ENCODE data around the gene PLP1.

Gene PLP1, protein sequence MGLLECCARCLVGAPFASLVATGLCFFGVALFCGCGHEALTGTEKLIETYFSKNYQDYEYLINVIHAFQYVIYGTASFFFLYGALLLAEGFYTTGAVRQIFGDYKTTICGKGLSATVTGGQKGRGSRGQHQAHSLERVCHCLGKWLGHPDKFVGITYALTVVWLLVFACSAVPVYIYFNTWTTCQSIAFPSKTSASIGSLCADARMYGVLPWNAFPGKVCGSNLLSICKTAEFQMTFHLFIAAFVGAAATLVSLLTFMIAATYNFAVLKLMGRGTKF

GRCh38 chrX:103776546-103776945 is at the start of gene PLP1:
TSS of gene PLP1 (plus strand) at chrX:103776840. CDS start at chrX:103776996, 156 bp downstream.
- H3K4me3 ChIP-seq (ENCODE audit: low read depth, low read length), result no peak within 1 kb of the TSS

DNA sequence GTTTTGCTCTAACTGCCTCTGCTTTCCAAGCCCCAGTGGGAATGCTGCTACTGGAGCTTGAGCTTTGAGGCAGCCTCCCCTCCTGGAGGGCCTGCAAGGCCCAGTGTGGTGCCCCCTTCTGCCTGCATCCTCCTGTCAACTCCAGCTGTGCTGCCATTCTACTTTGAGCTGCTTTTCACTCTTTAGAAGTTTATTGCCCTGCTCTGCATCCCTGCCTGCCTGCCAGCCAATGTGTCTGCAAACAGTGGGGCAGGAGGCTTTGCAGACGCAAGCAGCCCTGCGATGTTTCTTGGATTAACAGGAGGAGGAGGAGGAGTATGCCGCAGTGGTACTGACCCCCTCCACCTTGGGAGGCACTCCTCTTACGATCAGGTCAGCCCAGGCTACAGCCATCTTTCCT is 49.5 kb upstream of the PLP1 start:
- TF ChIP-seq CTCF (IDR thresholded peaks at IDR 0.05; ENCODE audit: borderline replicate concordance, insufficient read depth, low read depth, low read length), result no peak
- no peak overlapping the region for H3K4me3 ChIP-seq (ENCODE audit: low read depth, low read length)

More at GRCh38 chrX:103776546-103776945, at the start of gene PLP1:
- TF ChIP-seq CTCF (IDR thresholded peaks at IDR 0.05; ENCODE audit: borderline replicate concordance, insufficient read depth, low read depth, low read length), result no peak

DNA sequence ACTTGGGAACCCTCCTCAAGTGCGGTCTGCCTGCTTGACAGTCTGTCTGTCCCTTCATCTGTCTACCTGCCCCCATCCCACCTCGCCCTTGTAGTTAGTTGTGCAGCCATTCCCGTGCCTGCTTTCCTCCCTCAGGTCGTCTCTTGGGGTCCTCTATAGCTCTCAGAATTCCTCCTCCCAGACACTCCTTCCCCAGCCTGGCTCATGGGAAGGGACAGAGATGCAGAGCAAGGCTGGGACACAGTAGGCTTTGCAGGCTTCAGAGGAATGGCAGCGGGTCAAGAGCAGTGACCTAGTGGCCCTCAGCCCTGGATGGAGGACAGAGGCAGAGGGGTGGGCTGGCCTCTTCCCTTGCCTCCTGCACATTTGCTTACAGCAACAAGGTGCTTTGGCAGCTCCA is 47.6 kb upstream of the PLP1 start:
- no peak overlapping the region for H3K4me3 ChIP-seq (ENCODE audit: low read depth, low read length)
- TF ChIP-seq CTCF (IDR thresholded peaks at IDR 0.05; ENCODE audit: borderline replicate concordance, insufficient read depth, low read depth, low read length), result no peak

DNA sequence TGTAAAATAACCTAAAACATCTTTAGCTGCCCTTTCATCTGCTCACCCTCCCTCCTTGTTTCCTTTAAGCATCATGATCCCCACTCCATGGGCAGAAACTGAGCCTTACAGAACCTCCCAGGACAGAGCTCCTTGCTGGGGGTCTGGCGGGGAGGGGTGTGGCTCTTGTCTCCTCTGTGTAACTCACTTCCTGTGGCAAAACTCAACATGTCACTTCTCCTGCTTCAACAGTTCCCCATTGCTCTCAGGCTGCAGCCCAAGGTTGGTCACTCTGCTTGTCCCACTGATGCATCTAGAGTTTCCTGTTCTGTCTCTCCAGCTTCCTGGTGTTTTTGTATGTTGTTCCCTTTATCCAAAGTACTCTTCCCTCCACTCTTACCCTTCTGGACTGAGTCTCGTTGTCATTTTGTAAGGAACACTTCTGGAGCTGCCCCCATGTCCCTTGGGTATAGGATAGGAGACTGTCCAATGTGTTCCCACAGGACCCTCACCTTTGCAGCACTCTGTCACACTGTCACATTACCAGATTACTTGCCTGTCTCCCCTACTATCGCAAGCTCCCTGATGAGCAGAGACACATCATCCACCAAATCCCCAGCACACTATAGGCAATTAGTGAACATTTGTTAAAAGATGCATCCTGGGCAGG is 46.4 kb upstream of the PLP1 start:
- TF ChIP-seq CTCF (IDR thresholded peaks at IDR 0.05; ENCODE audit: borderline replicate concordance, insufficient read depth, low read depth, low read length), result no peak
- H3K4me3 ChIP-seq (ENCODE audit: low read depth, low read length), result no peak overlapping the region

- TF ChIP-seq CTCF (IDR thresholded peaks at IDR 0.05; ENCODE audit: borderline replicate concordance, insufficient read depth, low read depth, low read length), result no peak
- no peak overlapping the region for H3K4me3 ChIP-seq (ENCODE audit: low read depth, low read length)
Observed at GRCh38 chrX:103730796-103731493, 45.7 kb upstream of the PLP1 start.

GRCh38 chrX:103733017-103733416 is 43.6 kb upstream of the PLP1 start:
- no peak for TF ChIP-seq CTCF (IDR thresholded peaks at IDR 0.05; ENCODE audit: borderline replicate concordance, insufficient read depth, low read depth, low read length)
- H3K4me3 ChIP-seq (ENCODE audit: low read depth, low read length), result no peak overlapping the region

Measured in GM12875 (cell line).